Neural cell (in vitro differentiated cells): ENCODE measurements around the gene DCLK3. TPM values are rescaled to one million over a fixed set of nuclear protein-coding genes. Genes with fewer than 3 reads are reported as not detected.

Source experiments
- H2AFZ ChIP-seq: fragments of 200-600, 300-800 bp; sonication (generic), shearing (Covaris generic); 2 replicates; pipeline ENCODE4 v1.6.0; 2014; ENCODE audit warnings: low read depth, mild to moderate bottlenecking, antibody characterized with exemption, low read length, moderate library complexity
- H3F3A ChIP-seq: fragments of 200-600 bp; shearing (Covaris generic); 2 replicates; pipeline ENCODE4 v1.6.1; 2016; ENCODE audit warnings: mild to moderate bottlenecking, moderate library complexity, mixed read lengths, antibody characterized with exemption, low read length; ENCODE audit not compliant: insufficient read depth, poor library complexity, severe bottlenecking
- H3K27ac ChIP-seq: fragments of 200-600, 300-800 bp; sonication (generic), shearing (Covaris generic); 2 replicates; pipeline ENCODE4 v1.5.1; 2014; ENCODE audit warnings: mild to moderate bottlenecking, low read length, moderate library complexity
- H3K27me3 ChIP-seq: fragments of 300-800, 200-600 bp; sonication (generic), shearing (Covaris generic); 2 replicates; pipeline ENCODE4 v1.6.0; 2014; ENCODE audit warnings: mild to moderate bottlenecking, low read depth, low read length, moderate library complexity; ENCODE audit not compliant: insufficient read depth
- H3K36me3 ChIP-seq: fragments of 300-800, 200-600 bp; sonication (generic), shearing (Covaris generic); 2 replicates; pipeline ENCODE4 v1.5.1; 2014; ENCODE audit warnings: mild to moderate bottlenecking, antibody characterized with exemption, low read length, moderate library complexity; ENCODE audit not compliant: insufficient read depth
- H3K4me2 ChIP-seq: fragments of 300-800, 200-600 bp; sonication (generic), shearing (Covaris generic); 2 replicates; pipeline ENCODE4 v1.6.0; 2014; ENCODE audit warnings: mild to moderate bottlenecking, low read length
- H3K4me3 ChIP-seq: fragments of 300-800, 200-600 bp; sonication (generic), shearing (Covaris generic); 2 replicates; pipeline ENCODE4 v1.5.1; 2014; ENCODE audit warnings: mild to moderate bottlenecking, low read length, moderate library complexity
- H3K79me2 ChIP-seq: fragments of 200-600 bp; shearing (Covaris generic); replicated peaks from 2 replicates; pipeline ENCODE4 v1.6.0; 2014; ENCODE audit warnings: mild to moderate bottlenecking, low read length, moderate library complexity; ENCODE audit not compliant: insufficient read depth
- H3K9ac ChIP-seq: fragments of 300-800, 200-600 bp; sonication (generic), shearing (Covaris generic); 2 replicates; pipeline ENCODE4 v1.6.1; 2016; ENCODE audit warnings: mild to moderate bottlenecking, low read length, mixed read lengths
- H3K9me2 ChIP-seq: fragments of 200-600 bp; shearing (Covaris generic); 2 replicates; pipeline ENCODE4 v1.6.1; 2016; ENCODE audit warnings: mild to moderate bottlenecking, low read length, mixed read lengths; ENCODE audit not compliant: insufficient read depth
- H3K9me3 ChIP-seq: fragments of 200-600, 300-800 bp; sonication (generic), shearing (Covaris generic); 2 replicates; pipeline ENCODE4 v1.6.1; 2016; ENCODE audit warnings: mild to moderate bottlenecking, mixed run types, low read length, moderate library complexity, mixed read lengths
- H4K20me1 ChIP-seq: fragments of 200-600 bp; shearing (Covaris generic); 2 replicates; pipeline ENCODE4 v1.6.1; 2016; ENCODE audit warnings: mild to moderate bottlenecking, mixed run types; ENCODE audit not compliant: insufficient read depth
- CTCF ChIP-seq: fragments of 450-650 bp; IDR thresholded peaks from 2 replicates; pipeline ENCODE4 v1.5.1; 2014; ENCODE audit warnings: antibody characterized with exemption, mild to moderate bottlenecking, moderate library complexity; ENCODE audit not compliant: poor library complexity, severe bottlenecking
- EP300 ChIP-seq: fragments of 450-650 bp; conservative IDR thresholded peaks from 2 replicates; pipeline ENCODE4 v1.6.1; 2014; ENCODE audit warnings: antibody characterized with exemption, mild to moderate bottlenecking, moderate library complexity; ENCODE audit not compliant: poor library complexity, severe bottlenecking
- EZH2 ChIP-seq: fragments of 200-600, 300-800 bp; shearing (Covaris generic), sonication (generic); IDR thresholded peaks from 2 replicates; pipeline ENCODE4 v1.6.1; 2014; ENCODE audit warnings: antibody characterized with exemption, low read length, borderline replicate concordance, mild to moderate bottlenecking; ENCODE audit not compliant: insufficient read depth, poor library complexity, severe bottlenecking
- MXI1 ChIP-seq: fragments of 450-650 bp; conservative IDR thresholded peaks from 2 replicates; pipeline ENCODE4 v1.6.1; 2014; ENCODE audit warnings: antibody characterized with exemption, mild to moderate bottlenecking; ENCODE audit not compliant: poor library complexity, severe bottlenecking
- POLR2AphosphoS5 ChIP-seq: IDR thresholded peaks from 2 replicates; pipeline ENCODE4 v1.6.1; 2012
- RAD21 ChIP-seq: fragments of 450-650 bp; conservative IDR thresholded peaks from 2 replicates; pipeline ENCODE4 v1.6.1; 2014; ENCODE audit warnings: antibody characterized with exemption, mild to moderate bottlenecking, moderate library complexity
- REST ChIP-seq: IDR thresholded peaks from 2 replicates; pipeline ENCODE4 v1.6.1; 2012; ENCODE audit warnings: borderline replicate concordance
- SMC3 ChIP-seq: fragments of 450-650 bp; conservative IDR thresholded peaks from 2 replicates; pipeline ENCODE4 v1.6.1; 2014; ENCODE audit warnings: antibody characterized with exemption, mild to moderate bottlenecking, moderate library complexity; ENCODE audit not compliant: poor library complexity
- TAF1 ChIP-seq: IDR thresholded peaks from 2 replicates; pipeline ENCODE4 v1.6.1; 2012; ENCODE audit warnings: low read depth
- polyA minus RNA-seq: library from RNA; depleted of rRNA, polyadenylated mRNA; stranded (reverse); fragments of >200 nt; gene quantifications from 2 replicates; pipeline ENCODE4 v1.2.3, GENCODE V29; 2014
- polyA plus RNA-seq: library from polyadenylated mRNA; depleted of rRNA; stranded (reverse); fragments of >200 nt; gene quantifications from 2 replicates; pipeline ENCODE4 v1.2.3, GENCODE V29; 2014

The DCLK3 gene
- 0.84 and 1.5 TPM in 2 replicates for polyA plus RNA-seq
- polyA minus RNA-seq, result 3.4 TPM in 2 replicates

- Histone ChIP-seq H3K27ac (no peak within 1 kb of the TSS), H3K4me2 (no peak within 1 kb of the TSS), H3K4me3 (peak within 1 kb of the TSS; percentile 66), H3K79me2 (no peaks in the 10 kb centered on the region), H3K9ac (peak within 1 kb of the TSS; percentile 55), H3K36me3 (no peaks in the 10 kb centered on the region), H3K9me3 (no peaks in the 10 kb centered on the region), H3K27me3 (peaks cover 20% of the 10 kb centered on the region), H3K9me2 (no peaks in the 10 kb centered on the region), H4K20me1 (no peaks in the 10 kb centered on the region), H3F3A (no peaks in the 10 kb centered on the region), H2AFZ (peak within 1 kb of the TSS; percentile 21)
- TF ChIP-seq SMC3 (peak; percentile 18), CTCF (peak; percentile 54), EZH2 (no peak), TAF1 (no peak), POLR2AphosphoS5 (no peak), EP300 (no peak), RAD21 (no peak), REST (no peak), MXI1 (peak; percentile 16)
Measured at GRCh38 chr3:36763850-36764703, at the start of gene DCLK3. DCLK3 (minus strand) TSS chr3:36764553; CDS start chr3:36764263, 290 bp downstream.

GRCh38 chr3:36813305-36813704 lies 49.0 kb upstream of the DCLK3 start:
- Histone ChIP-seq H4K20me1 (no peaks in the 10 kb centered on the region), H3K79me2 (no peaks in the 10 kb centered on the region), H3K9me2 (no peaks in the 10 kb centered on the region), H3K27me3 (no peaks in the 10 kb centered on the region), H2AFZ (no peak overlapping the region), H3K4me3 (no peak overlapping the region), H3K9ac (no peak overlapping the region), H3K9me3 (no peaks in the 10 kb centered on the region), H3K4me2 (no peak overlapping the region), H3K27ac (no peak overlapping the region), H3K36me3 (no peaks in the 10 kb centered on the region), H3F3A (no peaks in the 10 kb centered on the region)
- TF ChIP-seq EZH2 (no peak), POLR2AphosphoS5 (no peak), CTCF (no peak), RAD21 (no peak), TAF1 (no peak)
